Neural progenitor cell (in vitro differentiated cells): ENCODE data around the gene ASH1L.

Source experiments
- CTCF ChIP-seq: fragments of 200-600 bp; sonication (generic); IDR thresholded peaks from 2 replicates; pipeline ENCODE4 v1.5.1; 2017; ENCODE audit warnings: antibody characterized with exemption, mild to moderate bottlenecking
- EZH2 ChIP-seq: fragments of 200-600 bp; sonication (generic); IDR thresholded peaks from 2 replicates; pipeline ENCODE4 v1.6.1; 2017; ENCODE audit warnings: antibody characterized with exemption, mild to moderate bottlenecking, moderate library complexity

DNA sequence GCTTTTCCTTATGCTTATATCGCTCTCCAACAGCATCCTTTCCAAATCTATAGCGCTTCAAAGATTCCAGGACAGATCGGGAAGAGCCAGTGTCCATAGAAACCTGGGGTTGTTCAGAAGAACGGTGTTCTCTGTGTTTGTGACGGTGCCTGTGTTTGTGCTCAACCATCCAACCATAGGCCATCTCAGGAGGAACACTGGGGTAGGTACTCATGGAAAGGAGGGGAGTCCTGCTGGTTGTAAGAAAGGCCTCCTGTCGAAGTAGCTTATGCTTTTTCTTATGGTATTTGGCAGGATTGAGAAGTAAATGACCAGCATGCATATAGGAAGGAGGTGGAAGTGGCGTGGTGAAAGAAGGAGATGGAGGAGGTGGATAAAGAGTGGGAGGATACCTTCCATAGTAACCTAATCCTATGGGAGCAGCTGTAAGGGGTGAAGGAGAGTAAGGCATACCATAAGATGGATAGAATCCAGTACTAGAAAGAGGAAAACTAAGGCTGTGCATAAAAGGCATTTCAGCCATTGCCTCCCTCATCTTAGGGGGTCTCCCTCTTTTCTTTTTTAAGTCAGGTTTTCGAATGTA lies 84.2 kb downstream of the ASH1L start:
- no peak for TF ChIP-seq CTCF
- no peak for TF ChIP-seq EZH2
